Measurements from ENCODE around the gene MTHFSD.

MTHFSD gene

DNA sequence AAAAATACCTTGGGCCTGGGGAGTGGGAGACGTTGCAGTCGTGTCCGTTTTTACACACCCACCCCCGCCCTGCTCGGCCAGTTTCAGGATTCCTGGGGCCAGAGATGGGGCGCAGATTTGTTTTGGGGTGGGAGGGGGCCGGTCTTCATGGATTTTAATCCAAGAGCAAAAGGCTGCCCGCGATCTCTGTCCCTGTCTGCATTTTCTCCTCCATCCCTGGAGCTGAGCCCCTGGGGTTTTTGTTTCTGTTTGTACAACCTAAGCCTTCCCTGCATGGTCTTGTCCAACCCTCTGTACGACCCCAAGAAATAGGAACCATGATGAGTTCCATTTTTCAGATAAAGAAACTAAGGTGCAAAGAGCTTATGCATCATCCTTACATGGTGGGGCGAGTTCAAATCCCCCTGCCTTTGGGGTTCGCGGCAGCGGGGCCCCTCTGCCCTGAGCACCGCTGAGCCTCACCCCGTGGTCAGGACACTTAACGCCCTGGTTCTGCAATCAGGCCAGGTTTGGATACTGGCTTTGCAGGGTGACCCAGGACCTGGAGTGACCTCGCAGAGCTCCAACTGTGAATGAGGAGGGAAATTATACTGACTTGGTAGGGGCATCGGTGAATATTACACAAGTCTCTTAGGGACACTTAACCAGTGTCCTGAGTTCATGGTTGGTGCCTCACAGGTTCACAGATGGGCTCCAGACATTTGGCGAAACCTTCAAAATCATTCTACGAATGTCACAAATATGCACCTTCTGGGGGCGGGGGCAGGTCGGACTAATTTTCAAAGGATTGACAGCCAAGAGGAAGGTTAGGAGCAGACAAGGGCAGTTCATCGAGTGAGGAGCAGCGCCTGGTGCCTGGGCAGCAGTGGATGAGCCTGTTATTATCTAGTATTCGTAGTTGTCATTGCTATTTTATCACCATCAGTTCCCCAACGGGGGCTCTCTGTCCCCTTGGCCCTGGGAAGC is 48.9 kb downstream of the MTHFSD start:
- in situ Hi-C loops (cut with MboI; ENCODE audit: low sequenced_read_pairs), result loop anchor here (25.0 kb wide), 2 partner anchors 469 to 694 kb away; no protein-coding TSS in a partner anchor

DNA sequence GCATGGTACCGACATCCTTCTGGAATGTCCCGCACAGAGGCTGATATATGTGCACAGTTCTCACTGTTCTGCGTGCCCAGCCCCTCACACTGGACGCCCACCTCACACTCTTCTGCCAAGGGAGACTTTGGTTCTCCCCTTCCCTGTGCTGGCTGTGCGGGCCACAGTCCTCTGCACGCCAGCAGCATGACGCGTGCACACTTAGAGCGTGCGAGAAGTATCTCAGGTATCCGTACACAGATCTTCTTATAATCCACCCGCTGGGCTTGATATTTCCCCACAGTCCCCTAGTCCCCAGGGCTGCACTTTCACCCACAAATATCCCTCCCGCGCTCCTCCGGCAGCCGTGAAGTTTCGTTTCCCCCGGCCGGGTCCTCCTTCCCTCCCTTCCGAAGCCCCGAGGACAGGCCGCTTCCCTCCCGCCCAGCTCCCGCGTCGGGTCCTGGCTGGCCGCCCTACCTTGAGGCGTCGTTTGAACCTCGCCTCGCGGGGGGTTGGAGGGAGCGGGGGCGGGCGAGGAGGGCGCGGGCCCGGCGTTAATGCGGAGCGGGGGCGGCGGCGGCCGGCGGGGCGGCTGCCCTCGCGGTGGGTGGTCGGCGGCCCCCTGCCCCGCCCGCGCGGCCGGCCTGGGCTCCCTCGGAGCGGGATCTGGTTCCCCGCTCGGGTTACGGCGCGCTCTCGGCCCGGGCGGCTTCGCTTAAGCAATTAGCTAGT is 49.7 kb downstream of the MTHFSD start:
- in situ Hi-C loops (cut with MboI; ENCODE audit: low sequenced_read_pairs), result loop anchor here (25.0 kb wide), 2 partner anchors 468 to 693 kb away; no protein-coding TSS in a partner anchor

DNA sequence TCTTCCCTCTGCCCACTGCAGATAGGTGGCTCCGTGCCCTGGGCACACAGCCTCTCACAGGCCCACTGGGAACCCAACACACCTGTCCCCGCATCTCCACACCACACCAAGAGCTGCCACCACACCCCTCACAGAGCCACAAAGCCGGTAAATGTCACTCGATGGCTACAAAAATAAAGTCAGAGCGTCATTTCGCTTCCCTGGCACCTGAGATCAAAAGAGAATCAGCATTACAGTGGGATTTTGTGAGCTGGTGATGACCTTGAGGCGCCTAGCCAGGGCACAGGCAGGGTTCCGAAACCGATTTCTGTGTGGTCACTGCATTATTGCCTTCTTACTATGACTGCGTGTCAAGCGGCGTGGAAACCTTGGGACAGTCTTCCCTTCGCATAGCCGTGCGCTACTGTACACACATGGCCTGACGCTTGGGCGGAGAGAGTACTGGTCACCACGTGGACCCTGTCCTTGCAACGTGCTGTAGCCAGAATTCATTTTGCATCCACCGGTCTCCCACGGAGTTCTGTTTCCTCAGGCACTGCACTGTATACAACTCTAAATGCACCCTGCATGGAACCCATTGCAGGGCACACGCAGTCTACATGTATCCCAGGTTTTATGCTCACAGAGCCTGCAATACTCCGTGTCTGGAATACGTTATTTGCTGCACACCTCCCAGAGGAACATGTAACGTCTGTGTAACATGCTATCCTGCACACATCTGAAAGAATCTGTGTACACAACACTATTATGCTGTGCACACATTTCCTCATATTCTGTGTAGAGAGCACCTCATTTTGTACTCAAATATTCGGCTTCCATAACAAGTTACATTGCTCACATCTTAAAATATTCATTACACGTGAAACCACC is 50.5 kb downstream of the MTHFSD start:
- in situ Hi-C loops (cut with MboI; ENCODE audit: low sequenced_read_pairs), result loop anchor here (25.0 kb wide), 2 partner anchors 467 to 692 kb away; no protein-coding TSS in a partner anchor

DNA sequence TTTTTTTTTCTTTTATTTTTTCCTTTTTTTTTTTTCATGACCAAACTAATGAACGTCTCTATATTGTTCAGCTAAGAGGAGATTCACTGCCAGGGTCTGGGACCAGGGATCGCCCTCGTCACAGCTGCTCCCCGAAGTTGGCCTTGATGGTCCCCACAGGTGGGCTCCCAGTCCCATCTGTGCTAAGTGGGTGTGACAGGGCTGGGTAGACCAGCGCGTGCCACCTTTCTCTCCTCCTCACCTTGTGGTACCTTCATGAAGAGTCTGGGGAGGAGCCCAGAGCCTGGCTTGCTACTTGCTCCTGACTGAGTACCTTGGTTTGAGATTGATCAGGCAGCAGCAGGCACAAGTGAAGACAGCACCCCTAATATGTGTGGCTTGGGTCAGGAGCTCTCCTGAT is 51.2 kb downstream of the MTHFSD start:
- in situ Hi-C loops (cut with MboI; ENCODE audit: low sequenced_read_pairs), result loop anchor here (25.0 kb wide), 2 partner anchors 467 to 692 kb away; no protein-coding TSS in a partner anchor

DNA sequence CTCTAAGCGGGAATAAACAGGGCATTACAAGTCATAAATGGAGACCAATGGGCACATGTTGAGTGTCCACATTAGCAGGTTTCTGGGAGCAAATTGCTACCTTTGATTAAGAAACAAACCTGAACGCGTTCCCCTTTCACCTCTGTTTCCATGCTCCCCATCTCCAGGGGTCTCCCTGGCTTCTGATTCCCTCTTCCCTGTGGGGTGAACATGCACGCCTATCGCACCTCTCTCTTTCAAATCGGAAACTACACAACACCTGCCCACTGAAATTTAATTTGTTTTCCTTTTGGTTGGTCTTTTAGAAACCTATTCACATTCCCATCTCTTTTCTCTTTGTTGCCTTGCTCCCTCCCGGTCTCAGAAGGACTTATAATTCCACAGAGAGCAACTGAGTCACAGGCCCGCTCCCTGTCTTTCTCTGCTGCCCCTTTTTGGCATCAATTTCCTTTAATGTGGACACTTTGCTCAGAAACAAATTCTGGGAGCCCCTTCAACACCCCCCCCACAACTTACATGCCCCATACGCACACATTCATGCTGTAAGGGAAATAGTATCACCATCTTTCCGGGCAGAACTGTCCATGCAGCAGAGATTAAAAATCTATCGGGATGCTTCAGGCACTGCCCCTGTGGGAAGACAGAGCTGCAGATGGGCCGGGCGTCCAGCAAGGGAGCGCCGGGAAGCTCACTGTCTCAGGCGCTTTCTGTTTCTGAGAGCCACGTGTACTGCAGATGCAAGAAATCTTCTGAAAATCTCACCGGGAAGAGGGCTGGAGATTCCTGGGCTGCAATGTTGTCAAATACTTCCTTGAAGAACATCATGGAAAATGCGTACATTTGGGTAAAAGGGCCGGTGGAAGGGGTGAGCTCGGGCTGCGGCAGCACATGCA is 51.9 kb downstream of the MTHFSD start:
- in situ Hi-C loops (cut with MboI; ENCODE audit: low sequenced_read_pairs), result loop anchor here (25.0 kb wide), 2 partner anchors 466 to 691 kb away; no protein-coding TSS in a partner anchor

DNA sequence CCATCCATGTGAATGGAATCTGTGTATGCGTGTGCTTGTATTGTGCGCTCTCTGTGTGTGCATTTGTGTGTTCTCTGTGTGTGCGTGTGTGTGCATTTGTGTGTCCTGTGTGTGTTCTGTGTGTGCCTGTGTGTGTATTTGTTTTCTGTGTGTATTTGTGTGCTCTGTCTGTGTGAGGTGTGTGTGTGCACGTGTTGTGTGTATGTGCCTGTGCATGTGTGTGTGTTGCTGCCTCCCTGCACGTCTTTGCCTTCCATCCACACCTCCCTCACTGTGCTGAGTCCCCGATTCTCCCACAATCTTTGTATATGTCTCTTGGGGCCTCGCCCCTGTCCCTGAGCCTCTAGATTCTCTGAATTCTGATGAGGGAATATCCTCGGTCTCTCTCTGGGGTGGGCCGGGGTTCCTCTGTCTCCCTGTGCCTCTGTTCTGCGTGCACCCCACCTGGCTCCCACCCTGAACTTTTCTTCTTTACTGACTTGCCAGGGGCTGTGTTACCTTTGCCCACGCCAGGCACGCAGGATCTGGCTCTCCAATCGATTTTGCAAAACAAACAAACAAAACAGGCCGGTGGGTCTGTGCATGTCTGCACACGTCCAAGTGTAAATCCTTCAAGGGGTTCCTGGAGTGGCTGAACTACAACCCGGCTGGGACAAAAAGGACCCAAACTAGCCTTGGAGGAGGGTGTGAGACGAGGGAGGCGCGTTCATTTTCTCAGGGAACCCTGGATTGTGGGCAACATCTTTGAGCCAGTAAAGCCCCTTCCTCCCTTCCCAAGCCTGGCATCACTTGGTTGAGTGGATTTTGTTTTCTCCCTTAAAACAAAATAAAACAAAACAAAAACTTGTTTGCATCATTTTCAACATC is 52.8 kb downstream of the MTHFSD start:
- in situ Hi-C loops (cut with MboI; ENCODE audit: low sequenced_read_pairs), result loop anchor here (25.0 kb wide), 2 partner anchors 465 to 690 kb away; no protein-coding TSS in a partner anchor

DNA sequence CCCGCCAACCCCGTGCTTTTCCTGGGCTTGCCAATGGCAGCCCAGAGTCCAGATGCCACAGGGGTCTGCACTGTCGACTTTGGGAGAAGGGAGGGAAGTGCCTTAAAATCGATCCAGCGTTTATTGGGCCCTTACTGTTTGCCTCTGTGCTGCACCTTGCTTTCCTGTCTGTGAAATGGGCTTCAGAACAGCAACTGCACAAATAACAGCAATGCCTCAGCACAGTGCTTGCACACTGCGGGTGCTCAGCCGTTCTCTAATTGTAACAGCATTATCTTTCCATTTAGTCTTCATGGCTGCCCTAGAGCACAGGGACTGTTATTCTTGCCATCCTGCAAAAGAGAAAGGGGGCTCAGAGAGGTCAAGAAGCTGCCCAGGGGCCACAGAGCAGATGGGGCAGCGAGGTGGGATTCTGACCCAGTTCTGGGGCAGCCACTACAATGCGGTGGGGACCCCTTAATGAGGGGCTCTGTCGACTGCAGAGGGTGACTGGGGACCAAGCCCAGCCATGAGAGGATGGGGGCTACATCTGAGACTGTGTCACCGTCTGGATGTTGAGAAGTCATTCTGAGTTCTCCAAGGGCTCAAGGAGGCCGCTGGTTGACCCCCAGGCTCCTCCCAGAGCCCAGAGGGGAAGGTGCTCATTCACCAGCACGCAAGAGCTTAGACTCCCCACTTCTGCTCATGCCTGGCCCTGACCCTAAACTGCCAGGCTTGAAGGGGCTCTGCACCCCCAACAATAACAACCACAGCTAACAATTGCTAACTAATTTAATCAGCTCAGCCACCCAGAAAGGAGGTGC is 54.1 kb downstream of the MTHFSD start:
- in situ Hi-C loops (cut with MboI; ENCODE audit: low sequenced_read_pairs), result loop anchor here (25.0 kb wide), 2 partner anchors 464 to 689 kb away; no protein-coding TSS in a partner anchor

DNA sequence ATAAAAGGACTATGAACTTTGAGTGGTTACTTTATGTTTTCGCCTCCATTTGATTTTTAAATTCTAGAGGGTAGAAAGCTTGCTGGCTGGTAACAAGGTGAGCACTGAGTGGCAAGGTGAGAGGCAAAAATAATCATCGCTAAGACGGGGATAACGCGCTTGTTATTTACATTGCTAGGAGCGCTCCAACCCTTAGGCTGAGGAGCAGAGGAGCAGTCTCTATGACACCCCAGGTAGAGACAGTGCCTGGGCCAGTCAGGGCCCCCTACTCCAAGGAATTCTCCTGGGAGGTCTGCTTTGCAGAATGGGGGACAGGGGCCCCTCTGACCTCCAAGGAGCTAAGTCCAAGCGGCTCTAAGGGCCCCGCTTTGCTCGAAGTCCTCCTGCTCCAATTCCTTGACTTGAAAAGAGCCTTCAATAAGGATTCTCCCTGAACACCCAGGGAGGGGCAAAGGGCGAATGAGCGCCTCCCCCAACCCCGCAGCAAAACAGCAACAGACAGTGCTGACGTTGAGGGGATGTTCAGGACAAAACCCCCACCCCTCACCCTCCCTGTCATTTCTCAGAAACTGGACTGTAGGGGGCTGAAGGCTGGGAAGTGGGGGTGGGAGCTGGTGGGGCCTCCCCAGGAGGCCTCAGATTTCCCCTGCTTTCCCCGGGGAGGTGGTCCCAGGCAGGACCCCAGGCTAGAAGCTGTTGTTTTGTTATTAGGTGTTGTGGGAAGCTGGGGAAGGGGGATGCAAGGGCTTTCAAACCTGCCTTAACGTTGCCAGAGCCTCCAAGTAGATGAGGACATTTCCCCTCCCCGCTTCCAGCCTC is 54.9 kb downstream of the MTHFSD start:
- in situ Hi-C loops (cut with MboI; ENCODE audit: low sequenced_read_pairs), result loop anchor here (25.0 kb wide), 2 partner anchors 463 to 688 kb away; no protein-coding TSS in a partner anchor

DNA sequence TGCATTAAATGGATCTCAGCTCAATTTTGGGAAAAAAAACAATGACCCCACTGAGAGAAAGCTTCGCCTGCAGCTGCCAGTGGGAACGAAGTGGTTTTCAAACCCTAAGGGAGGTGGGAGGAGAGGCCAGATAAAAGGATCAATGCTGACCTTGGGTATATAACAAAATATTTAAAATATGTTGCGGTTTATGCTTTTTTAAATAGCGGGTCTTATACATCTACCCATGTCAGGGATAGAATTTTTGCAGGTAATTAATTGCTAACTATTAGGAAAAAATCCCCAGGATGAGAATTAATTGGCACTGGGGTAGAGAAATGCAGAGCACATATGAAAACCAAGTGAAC is 55.6 kb downstream of the MTHFSD start:
- in situ Hi-C loops (cut with MboI; ENCODE audit: low sequenced_read_pairs), result no loop called here

DNA sequence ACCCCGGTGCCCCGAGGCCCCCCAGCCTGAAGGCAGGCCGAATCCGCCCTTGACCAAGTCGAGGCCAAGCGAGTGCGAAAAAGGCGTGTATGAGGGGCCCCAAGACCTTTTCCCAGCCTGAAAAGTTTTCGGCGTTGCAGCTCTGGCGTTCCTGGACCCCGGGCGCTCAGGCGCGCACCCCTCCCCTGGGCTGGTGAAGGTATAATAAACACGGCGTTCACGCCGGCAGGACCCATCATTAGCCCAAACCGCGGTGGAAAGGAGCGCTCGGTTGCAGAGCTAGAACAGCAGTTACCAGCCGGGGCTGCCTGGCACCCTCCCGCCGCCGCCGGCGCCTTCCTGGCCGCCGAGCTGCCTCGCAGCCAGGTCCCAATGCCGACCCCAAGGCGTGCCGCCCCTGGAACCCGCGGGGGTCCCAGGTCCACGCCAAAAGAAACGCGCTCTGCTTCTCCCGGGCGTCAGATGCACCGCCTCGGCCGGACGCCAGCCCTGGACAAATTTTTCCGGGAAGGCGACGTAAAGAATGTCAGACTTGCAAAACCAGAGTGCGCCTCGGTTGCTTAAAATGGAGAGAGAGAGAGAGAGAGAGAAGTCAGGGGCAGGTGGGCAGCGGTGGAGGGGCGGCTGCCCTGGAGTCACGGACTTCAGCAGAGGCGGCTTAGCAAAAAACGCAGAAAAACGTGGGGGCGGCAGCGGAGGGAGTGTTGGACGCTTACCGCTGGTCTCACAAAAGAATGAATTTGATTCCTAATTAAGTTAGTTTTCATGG is 56.2 kb downstream of the MTHFSD start:
- in situ Hi-C loops (cut with MboI; ENCODE audit: low sequenced_read_pairs), result no loop called here

DNA sequence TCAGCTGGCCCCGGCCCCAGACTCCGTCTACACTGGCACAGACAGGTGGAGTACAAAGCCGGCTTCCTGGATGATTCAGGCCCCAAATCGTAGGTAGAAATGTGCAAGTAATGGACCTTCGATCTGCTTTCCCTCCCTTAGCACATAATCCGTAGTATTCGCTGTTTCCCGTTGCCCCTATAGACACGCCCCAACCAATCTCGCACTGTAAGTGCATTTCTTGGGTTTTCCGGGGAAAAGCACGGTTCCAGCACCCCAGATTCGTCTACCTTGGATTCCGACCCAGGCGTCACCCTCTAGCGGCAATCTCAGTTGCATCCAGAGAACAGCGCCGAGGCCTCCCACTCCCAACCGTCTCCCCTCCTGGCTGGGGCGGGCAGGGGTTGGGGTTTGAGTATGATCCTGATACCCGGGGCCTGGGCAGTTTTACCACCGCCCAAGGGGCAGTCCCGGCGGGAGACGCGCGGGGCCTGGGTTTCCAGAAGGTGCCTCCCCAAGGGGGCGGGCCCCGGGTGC is 56.8 kb downstream of the MTHFSD start:
- in situ Hi-C loops (cut with MboI; ENCODE audit: low sequenced_read_pairs), result no loop called here

DNA sequence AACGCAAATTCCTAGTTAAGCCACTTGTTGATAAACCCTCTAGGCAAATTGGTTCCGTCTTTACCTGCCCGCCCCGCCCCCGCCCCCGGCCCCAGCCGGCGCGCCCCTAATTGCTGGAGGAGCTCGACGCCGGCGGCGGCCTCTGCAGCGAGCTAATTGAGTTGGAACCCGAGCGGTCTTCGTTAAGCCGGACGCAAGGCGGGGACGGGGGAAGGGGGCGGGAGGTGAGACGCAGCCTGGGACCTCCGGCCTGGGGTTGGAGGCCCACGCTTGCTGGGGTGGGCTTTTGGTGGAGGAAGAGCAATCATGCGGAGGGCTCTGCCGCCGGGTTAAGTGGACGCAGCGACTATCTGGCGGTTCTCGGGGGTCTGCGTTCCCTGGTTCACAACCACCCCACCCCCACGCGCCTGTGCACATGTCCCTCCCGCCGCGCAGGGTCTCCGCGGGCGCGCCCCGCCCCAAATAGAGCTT is 57.4 kb downstream of the MTHFSD start:
- in situ Hi-C loops (cut with MboI; ENCODE audit: low sequenced_read_pairs), result no loop called here

DNA sequence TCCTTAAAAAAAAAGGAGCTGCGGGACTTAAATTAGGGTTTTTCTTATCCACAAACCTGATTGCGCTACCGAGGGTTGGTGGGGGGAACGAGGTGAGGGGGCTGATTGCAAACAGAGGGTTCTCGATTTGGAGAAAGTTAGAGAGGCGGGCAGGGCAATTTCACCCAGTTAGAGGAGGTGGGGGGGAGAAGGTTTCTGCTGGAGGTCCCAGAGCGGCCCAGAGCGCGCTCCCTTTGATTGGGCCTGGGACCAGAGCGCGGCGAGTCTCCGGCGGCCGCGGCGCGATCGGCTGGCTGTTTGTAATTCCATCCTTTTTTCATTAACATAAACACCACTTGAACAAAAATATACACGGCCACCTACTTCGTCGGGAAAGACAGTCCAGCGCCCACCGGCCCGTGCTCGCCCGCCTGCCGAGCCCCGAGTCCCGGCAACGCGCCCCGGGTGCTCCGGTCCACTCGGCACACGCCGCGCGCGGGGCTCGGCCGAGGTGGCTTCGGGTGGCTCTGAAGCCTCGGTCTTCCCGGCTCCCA is 58.0 kb downstream of the MTHFSD start:
- in situ Hi-C loops (cut with MboI; ENCODE audit: low sequenced_read_pairs), result no loop called here

DNA sequence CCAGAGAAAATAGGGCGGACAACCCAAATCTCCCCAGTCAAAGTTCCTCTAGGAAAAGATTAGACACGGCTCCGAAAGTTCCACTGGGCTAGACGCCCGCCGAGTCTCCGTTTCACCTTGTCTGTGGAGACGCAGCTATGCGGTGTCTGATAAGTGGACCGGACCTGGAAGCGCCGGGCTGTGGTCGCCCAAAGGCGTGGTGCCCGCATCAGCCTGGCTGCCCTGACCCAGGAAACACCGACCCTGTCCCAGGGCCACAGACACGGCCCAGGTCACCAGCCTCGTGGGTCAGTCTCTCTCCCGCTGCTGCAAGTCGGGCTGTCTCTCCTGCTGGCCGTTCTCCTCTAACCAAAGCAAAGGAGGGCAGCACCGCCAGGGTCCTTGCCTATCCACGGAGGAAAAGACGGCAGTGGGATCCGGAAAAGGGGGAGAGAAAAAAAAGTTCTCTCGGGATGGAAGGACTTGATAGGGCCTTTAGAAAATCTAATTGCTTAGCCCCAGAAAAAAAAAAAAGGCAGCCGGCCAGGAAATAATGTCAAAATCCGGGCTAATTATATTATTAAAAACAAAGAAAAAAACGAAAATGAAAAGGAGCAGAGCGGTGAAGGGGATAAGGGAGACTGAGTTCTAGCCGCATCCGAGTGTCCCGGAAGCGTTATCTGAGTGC is 58.6 kb downstream of the MTHFSD start:
- in situ Hi-C loops (cut with MboI; ENCODE audit: low sequenced_read_pairs), result no loop called here

DNA sequence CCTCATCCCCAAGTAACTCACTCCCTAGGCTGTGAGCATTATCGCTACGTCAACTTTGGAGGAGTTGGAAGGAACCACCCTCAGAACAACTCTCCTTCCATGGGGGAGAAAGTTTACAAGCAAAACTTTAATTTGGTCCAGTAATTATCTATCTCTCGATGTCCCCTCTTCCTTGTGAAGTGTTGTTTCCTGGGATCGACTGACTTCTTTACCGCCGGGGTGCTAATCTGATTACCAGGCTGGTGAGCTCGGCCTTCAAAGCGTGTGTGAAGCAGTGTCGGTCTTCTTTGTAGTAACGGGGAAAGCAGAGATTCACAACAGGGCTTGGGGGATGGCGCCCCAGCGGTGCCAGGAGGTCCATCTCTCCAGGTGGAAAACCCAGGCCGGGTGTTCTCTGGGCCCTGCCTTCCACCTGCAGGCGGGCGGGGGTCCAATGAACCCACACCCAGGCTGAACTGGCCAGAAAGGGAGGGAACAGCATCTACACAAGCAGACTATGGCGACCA is 59.2 kb downstream of the MTHFSD start:
- in situ Hi-C loops (cut with MboI; ENCODE audit: low sequenced_read_pairs), result no loop called here

Measured in HL-60/S4 (cell line).